Lung (tissue), 12 donors: ENCODE results near the gene NAV1. TPM values are rescaled to one million over a fixed set of nuclear protein-coding genes. Genes with fewer than 3 reads are reported as not detected.

ENCODE experiments used
- ATAC-seq: fragments of 200-7000 bp; cut with Tn5 transposase; one replicate; pipeline ENCODE4 v1.9.1; 2020; ENCODE audit warnings: moderate number of reproducible peaks; ENCODE audit not compliant: insufficient read depth, low FRiP score
- DNase-seq, 3 donors: peaks; one replicate each; pipeline ENCODE4 v3.0.0-alpha.2; 2013 to 2017
- H3K27ac ChIP-seq, 2 donors: one replicate each; pipeline ENCODE4 v1.5.1; 2013; ENCODE audit warnings: mild to moderate bottlenecking in 2 of 2, moderate library complexity in 2 of 2, control low read depth in 1 of 2, inconsistent platforms in 1 of 2, low read depth in 1 of 2, low read length in 1 of 2
- H3K27me3 ChIP-seq, 3 donors: one replicate each; pipeline ENCODE4 v1.5.1; 2013; ENCODE audit warnings: low read length in 2 of 3; ENCODE audit not compliant: control insufficient read depth in 3 of 3, insufficient read depth in 3 of 3
- H3K36me3 ChIP-seq, 4 donors: one replicate each; pipeline ENCODE4 v1.5.1; 2013; ENCODE audit warnings: low read length in 4 of 4, mild to moderate bottlenecking in 1 of 4, moderate library complexity in 1 of 4; ENCODE audit not compliant: control insufficient read depth in 4 of 4, insufficient read depth in 4 of 4
- H3K4me1 ChIP-seq, 5 donors: one replicate each; pipeline ENCODE4 v1.5.1; 2013; ENCODE audit warnings: low read length in 5 of 5, mild to moderate bottlenecking in 2 of 5, moderate library complexity in 1 of 5; ENCODE audit not compliant: control insufficient read depth in 5 of 5, insufficient read depth in 5 of 5
- H3K4me3 ChIP-seq: one replicate; pipeline ENCODE4 v1.5.1; 2013; ENCODE audit warnings: mild to moderate bottlenecking, control low read depth, moderate library complexity
- H3K9ac ChIP-seq, 2 donors: one replicate each; pipeline ENCODE4 v1.5.1; 2013; ENCODE audit warnings: low read length in 2 of 2, control low read depth in 1 of 2; ENCODE audit not compliant: insufficient read depth in 1 of 2
- H3K9me3 ChIP-seq, 4 donors: one replicate each; pipeline ENCODE4 v1.5.1; 2013; ENCODE audit warnings: low read length in 3 of 4, mild to moderate bottlenecking in 1 of 4, moderate library complexity in 1 of 4; ENCODE audit not compliant: control insufficient read depth in 4 of 4, insufficient read depth in 3 of 4
- CTCF ChIP-seq: IDR thresholded peaks from 2 replicates; pipeline ENCODE4 v1.5.1; 2012; ENCODE audit warnings: mild to moderate bottlenecking; ENCODE audit errors: control extremely low read depth, extremely low read depth
- WGBS, 2 donors: extraction: QIAGEN DNeasy Blood & Tissue Kit; methylation state at CpG; one replicate each; pipeline ENCODE4 v1.1.7; 2013; 5-methylcytosine and 5-hydroxymethylcytosine counted together
- polyA plus RNA-seq, 2 donors: library from polyadenylated mRNA; stranded (reverse); fragments of 200-250 nt; gene quantifications; one replicate each; pipeline ENCODE4 v1.2.1, GENCODE V29; 2013
- total RNA-seq, 2 donors: library from RNA; depleted of rRNA in 1 of 2; stranded (reverse); fragments of >200 nt in 1 of 2; gene quantifications; one replicate each; pipeline ENCODE4 v1.2.1, GENCODE V29; 2014 to 2021
- donor health status: control.
- donor health status: control.
- donor health status: Bipolar disorder and iron deficiency.
- donor health status: healthy.
- donor health status: DM: yes; HTN: yes; CAD: no.

Gene NAV1
- total and polyA plus RNA-seq, 4 donors = 6.5 to 38.6 (median 17.9) TPM

GRCh38 chr1:201515062-201515750 is 23.7 kb upstream of the NAV1 start:
- H3K4me3 ChIP-seq = no peak overlapping the region
- DNase-seq (no peak), ATAC-seq (no peak)
- 81 to 84% methylated on average over 9 of the region's 9 CpGs for WGBS, 2 donors
- H3K36me3 ChIP-seq = no peaks in the 10 kb centered on the region
- peaks cover 0 to 25% (median 7%) of the 10 kb centered on the region in 5 donors for H3K4me1 ChIP-seq
- no peak for TF ChIP-seq CTCF
- H3K27me3 ChIP-seq = no peaks in the 10 kb centered on the region
- no peak overlapping the region for H3K9ac ChIP-seq
- no peak overlapping the region for H3K27ac ChIP-seq
- H3K9me3 ChIP-seq = no peaks in the 10 kb centered on the region

GRCh38 chr1:201515895-201516294 is 23.0 kb upstream of the NAV1 start:
- no peak overlapping the region for H3K27ac ChIP-seq
- no peaks in the 10 kb centered on the region for H3K9me3 ChIP-seq
- H3K4me1 ChIP-seq = peaks cover 0 to 25% (median 7%) of the 10 kb centered on the region in 5 donors
- no peak overlapping the region for H3K4me3 ChIP-seq
- H3K9ac ChIP-seq = no peak overlapping the region
- WGBS, 2 donors = 74 to 84% methylated on average over 1 of the region's 1 CpG
- H3K27me3 ChIP-seq = no peaks in the 10 kb centered on the region
- ATAC-seq (no peak), DNase-seq (no peak)
- no peaks in the 10 kb centered on the region for H3K36me3 ChIP-seq
- TF ChIP-seq CTCF = no peak

- no peak for TF ChIP-seq CTCF
- H3K27me3 ChIP-seq = no peaks in the 10 kb centered on the region
- no peak overlapping the region for H3K27ac ChIP-seq
- no peaks in the 10 kb centered on the region for H3K36me3 ChIP-seq
- H3K9me3 ChIP-seq = no peaks in the 10 kb centered on the region
- no peak for ATAC-seq
- no peak overlapping the region for H3K4me3 ChIP-seq
- no peak overlapping the region for H3K9ac ChIP-seq
- DNase-seq = no peak
- 92 to 98% methylated on average over 2 of the region's 2 CpGs for WGBS, 2 donors
- peaks cover 0 to 18% (median 6%) of the 10 kb centered on the region in 5 donors for H3K4me1 ChIP-seq
Observed at GRCh38 chr1:201516511-201517127, 22.3 kb upstream of the NAV1 start.
